ENCODE results near the gene ARID5B.

- TF ChIP-seq CTCF (IDR thresholded peaks at IDR 0.05) (no peak), ZFX (IDR thresholded peaks at IDR 0.05; ENCODE audit: borderline replicate concordance) (no peak)
Measured at GRCh38 chr10:62021978-62022802, 120.7 kb downstream of the ARID5B start.
